ENCODE data around the gene WFDC10B.

DNA sequence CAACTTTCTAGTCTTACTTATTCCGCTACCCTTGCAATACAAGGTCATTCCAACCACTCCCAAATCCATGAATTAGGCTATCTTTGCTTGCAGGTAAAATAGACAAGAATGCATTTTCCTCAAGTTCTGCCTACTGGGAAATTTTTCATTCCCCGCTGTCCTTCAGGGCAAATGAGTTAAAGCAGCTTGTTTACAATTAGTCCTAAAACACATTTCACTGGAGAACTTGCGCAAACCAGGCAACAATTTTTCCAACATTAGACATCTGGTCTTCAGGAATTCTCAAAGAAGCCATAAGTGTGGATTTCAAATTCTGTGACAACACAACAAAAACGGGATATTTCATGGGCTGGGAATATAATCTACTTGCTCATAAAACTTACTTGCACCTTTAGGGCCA, 37.8 kb upstream of the WFDC10B start:
- TF ChIP-seq, protein P1, sequence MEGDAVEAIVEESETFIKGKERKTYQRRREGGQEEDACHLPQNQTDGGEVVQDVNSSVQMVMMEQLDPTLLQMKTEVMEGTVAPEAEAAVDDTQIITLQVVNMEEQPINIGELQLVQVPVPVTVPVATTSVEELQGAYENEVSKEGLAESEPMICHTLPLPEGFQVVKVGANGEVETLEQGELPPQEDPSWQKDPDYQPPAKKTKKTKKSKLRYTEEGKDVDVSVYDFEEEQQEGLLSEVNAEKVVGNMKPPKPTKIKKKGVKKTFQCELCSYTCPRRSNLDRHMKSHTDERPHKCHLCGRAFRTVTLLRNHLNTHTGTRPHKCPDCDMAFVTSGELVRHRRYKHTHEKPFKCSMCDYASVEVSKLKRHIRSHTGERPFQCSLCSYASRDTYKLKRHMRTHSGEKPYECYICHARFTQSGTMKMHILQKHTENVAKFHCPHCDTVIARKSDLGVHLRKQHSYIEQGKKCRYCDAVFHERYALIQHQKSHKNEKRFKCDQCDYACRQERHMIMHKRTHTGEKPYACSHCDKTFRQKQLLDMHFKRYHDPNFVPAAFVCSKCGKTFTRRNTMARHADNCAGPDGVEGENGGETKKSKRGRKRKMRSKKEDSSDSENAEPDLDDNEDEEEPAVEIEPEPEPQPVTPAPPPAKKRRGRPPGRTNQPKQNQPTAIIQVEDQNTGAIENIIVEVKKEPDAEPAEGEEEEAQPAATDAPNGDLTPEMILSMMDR (IDR thresholded peaks at IDR 0.05) = no peak
- no peak for TF ChIP-seq POLR2AphosphoS5 (IDR thresholded peaks at IDR 0.05)
